Suprapubic skin (tissue), 4 donors: Measurements from ENCODE around the gene ANKRD12. TPM values are rescaled to one million over a fixed set of nuclear protein-coding genes. Genes with fewer than 3 reads are reported as not detected.

Experiments
- DNase-seq, 2 donors: peaks; one replicate each; pipeline ENCODE4 v3.0.0-alpha.2; 2019; ENCODE audit warnings: low spot score in 2 of 2
- H3K27ac ChIP-seq: fragments of 200-600 bp; sonication (generic); one replicate; pipeline ENCODE4 v1.5.1; 2019
- H3K27me3 ChIP-seq: fragments of 200-600 bp; sonication (generic); one replicate; pipeline ENCODE4 v1.5.1; 2019
- H3K36me3 ChIP-seq: fragments of 200-600 bp; sonication (generic); one replicate; pipeline ENCODE4 v1.5.1; 2019
- H3K4me1 ChIP-seq: fragments of 200-600 bp; sonication (generic); one replicate; pipeline ENCODE4 v1.5.1; 2019
- H3K4me3 ChIP-seq: fragments of 200-600 bp; sonication (generic); one replicate; pipeline ENCODE4 v1.5.1; 2019; ENCODE audit warnings: mild to moderate bottlenecking
- H3K9me3 ChIP-seq: fragments of 200-600 bp; sonication (generic); one replicate; pipeline ENCODE4 v1.5.1; 2019
- CTCF ChIP-seq, 2 donors: fragments of 200-600 bp in 1 of 2; fragments of 450-650 bp in 1 of 2; sonication (generic) in 1 of 2; IDR thresholded peaks; one replicate each; pipeline ENCODE4 v1.5.1; 2016 to 2019; ENCODE audit warnings: antibody characterized with exemption in 2 of 2, mild to moderate bottlenecking in 1 of 2, moderate library complexity in 1 of 2
- EP300 ChIP-seq: sonication (generic); formaldehyde crosslinking; IDR thresholded peaks from one replicate; pipeline ENCODE4 v1.6.1; 2017; ENCODE audit warnings: antibody characterized with exemption
- POLR2A ChIP-seq, 2 donors: fragments of 450-650 bp; IDR thresholded peaks; one replicate each; pipeline ENCODE4 v1.6.1; 2017; ENCODE audit warnings: antibody characterized with exemption in 2 of 2, mild to moderate bottlenecking in 2 of 2, moderate library complexity in 2 of 2
- POLR2AphosphoS5 ChIP-seq, 3 donors: sonication (generic); formaldehyde crosslinking; IDR thresholded peaks; one replicate each; pipeline ENCODE4 v1.6.1; 2017; ENCODE audit warnings: antibody characterized with exemption in 3 of 3
- WGBS: methylation state at CpG from one replicate; pipeline ENCODE4 v1.1.5; 2018; 5-methylcytosine and 5-hydroxymethylcytosine counted together
- total RNA-seq, 4 donors: library from RNA; depleted of rRNA; stranded (reverse); fragments of >200 nt; gene quantifications; one replicate each; pipeline ENCODE4 v1.1.0, GENCODE V29; 2016

Gene ANKRD12
- total RNA-seq, 4 donors from 2014 or later = 41.0 to 107 (median 60.8) TPM

GRCh38 chr18:9135912-9136314, 668 bp upstream of the ANKRD12 start:
- peak overlapping the region; percentile 94 for H3K4me3 ChIP-seq
- DNase-seq = no peak
- peaks cover 16% of the 10 kb centered on the region for H3K36me3 ChIP-seq
- H3K9me3 ChIP-seq = no peaks in the 10 kb centered on the region
- no peaks in the 10 kb centered on the region for H3K27me3 ChIP-seq
- H3K27ac ChIP-seq = peak overlapping the region; percentile 98
- H3K4me1 ChIP-seq = peaks cover 66% of the 10 kb centered on the region
- whole genome bisulfite sequencing = 2% methylated on average over 12 of the region's 33 CpGs
- TF ChIP-seq POLR2A (IDR thresholded peaks at IDR 0.05) = no peak
- peak in 1 of 3 donors; percentile 23 for TF ChIP-seq POLR2AphosphoS5 (IDR thresholded peaks at IDR 0.05)

DNA sequence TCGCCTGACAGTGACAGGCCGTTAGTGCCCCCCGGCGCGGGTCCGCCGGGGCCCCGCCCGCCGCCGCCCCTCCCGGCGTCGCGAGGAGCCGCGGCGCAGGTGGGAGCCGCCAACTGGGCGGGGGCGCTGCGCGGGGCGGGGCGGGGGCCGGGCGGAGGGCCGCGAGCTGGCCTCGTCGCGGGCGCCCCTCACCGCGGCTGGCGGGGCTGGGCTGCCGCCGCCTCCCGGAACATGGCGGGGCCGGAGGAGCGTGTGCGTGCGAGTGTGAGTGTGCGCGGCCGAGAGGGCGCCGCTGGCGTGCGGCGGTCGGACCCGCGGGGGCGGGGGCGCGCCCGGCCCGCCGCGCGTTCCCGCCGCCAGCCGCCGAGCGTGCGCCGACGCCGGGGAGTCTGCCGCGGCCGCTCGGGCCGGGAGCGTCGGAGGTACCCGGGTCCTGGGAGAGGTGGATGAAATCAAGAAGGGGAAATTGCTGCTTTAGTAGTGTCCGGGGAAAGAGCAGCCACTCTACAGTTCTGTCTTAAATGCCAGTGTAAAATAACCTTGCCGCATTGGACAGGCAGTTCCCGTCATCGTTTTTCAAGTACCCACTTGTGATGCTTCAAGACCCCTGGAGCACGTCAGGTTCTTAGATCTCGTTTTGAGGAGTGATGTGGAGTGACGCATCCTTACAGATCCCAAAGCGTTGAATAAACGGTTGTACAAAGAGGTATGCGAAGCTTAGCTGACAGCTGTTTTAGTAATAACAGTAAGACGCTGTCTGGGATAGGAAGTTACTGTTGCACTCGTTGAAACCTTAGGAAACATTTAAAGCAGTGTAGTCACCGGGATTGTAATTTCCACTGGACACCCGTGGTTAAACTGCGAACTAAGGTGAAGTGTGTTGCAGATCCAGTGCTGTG, 836 bp downstream of the ANKRD12 start:
- Histone ChIP-seq H3K9me3 (no peaks in the 10 kb centered on the region), H3K36me3 (peaks cover 5% of the 10 kb centered on the region), H3K4me1 (peaks cover 81% of the 10 kb centered on the region), H3K4me3 (peak overlapping the region; percentile 94), H3K27ac (peak overlapping the region; percentile 98), H3K27me3 (no peaks in the 10 kb centered on the region)
- TF ChIP-seq POLR2AphosphoS5 (IDR thresholded peaks at IDR 0.05) = peak in 2 of 3 donors; percentile 16 to 46
- TF ChIP-seq CTCF (IDR thresholded peaks at IDR 0.05) = no peak
- TF ChIP-seq EP300 = no peak
- TF ChIP-seq POLR2A (IDR thresholded peaks at IDR 0.05) = peak in 1 of 2 donors; percentile 12
- DNase-seq = no peak
- WGBS = 0% methylated on average over 22 of the region's 95 CpGs

DNA sequence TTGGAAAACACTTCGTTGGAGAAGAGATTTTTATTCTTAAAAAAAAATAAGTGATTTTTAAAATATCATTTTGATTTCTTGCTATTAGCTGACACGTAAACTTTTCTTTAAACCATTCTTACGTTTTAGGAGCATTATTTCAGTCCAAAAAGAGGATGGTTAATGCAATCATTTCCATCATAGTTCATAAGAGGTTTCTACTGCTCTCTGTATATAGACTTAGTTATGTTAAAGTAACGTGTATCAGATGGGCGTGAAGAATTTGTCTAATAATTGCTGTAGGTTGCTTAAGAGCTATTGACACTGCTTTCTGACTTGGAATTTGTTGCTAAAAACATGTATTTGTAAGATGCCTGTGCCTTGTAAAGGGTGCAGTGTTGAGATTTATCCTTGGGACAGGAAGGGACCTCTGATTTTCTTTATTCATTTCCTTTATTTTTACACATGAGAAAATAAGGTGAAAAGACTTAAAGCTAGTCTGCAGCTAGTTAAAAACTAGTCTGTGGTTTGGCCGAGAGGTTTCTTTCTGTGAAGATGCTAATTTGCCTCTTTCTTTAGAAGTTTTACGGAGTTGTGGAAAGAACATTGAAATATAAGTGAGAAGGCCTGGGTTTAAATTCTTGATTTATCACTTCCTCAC, 2.9 kb downstream of the ANKRD12 start:
- Histone ChIP-seq H3K27ac (peak overlapping the region; percentile 98), H3K27me3 (no peaks in the 10 kb centered on the region), H3K4me1 (peaks cover 73% of the 10 kb centered on the region), H3K9me3 (no peaks in the 10 kb centered on the region), H3K36me3 (no peaks in the 10 kb centered on the region), H3K4me3 (peak overlapping the region; percentile 94)
- no peak for DNase-seq
- TF ChIP-seq EP300 (no peak), POLR2AphosphoS5 (IDR thresholded peaks at IDR 0.05) (no peak), POLR2A (IDR thresholded peaks at IDR 0.05) (no peak), CTCF (IDR thresholded peaks at IDR 0.05) (no peak)
- 23% methylated on average over 7 of the region's 7 CpGs for WGBS

GRCh38 chr18:9140381-9140780, 3.8 kb downstream of the ANKRD12 start:
- no peak for DNase-seq
- no peaks in the 10 kb centered on the region for H3K27me3 ChIP-seq
- WGBS = 37% methylated on average over 2 of the region's 2 CpGs
- H3K4me3 ChIP-seq = peak overlapping the region; percentile 94
- no peak overlapping the region for H3K27ac ChIP-seq
- no peak for TF ChIP-seq EP300
- no peak for TF ChIP-seq CTCF (IDR thresholded peaks at IDR 0.05)
- TF ChIP-seq POLR2AphosphoS5 (IDR thresholded peaks at IDR 0.05) = no peak
- no peak for TF ChIP-seq POLR2A (IDR thresholded peaks at IDR 0.05)
- peaks cover 73% of the 10 kb centered on the region for H3K4me1 ChIP-seq
- H3K36me3 ChIP-seq = no peaks in the 10 kb centered on the region
- no peaks in the 10 kb centered on the region for H3K9me3 ChIP-seq

DNA sequence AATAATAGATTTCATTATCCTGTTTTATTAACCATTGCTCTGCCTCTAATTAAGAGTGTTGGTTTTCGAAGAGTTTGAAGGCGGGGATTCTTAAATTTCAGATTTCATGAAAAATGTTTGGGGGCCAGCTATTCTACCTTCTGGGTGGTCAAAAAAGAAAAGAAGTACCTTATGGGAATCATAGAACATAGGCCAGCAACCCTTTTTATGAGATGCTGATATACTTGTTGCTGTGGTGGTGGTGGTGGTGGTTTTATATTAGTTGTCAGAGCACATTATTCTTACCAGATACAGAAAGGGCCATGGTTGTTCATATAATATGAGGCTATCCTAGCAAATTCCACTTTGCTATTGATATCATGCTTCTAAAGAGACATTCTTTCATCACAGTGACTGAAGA, 4.4 kb downstream of the ANKRD12 start:
- H3K4me3 ChIP-seq = no peak overlapping the region
- H3K27me3 ChIP-seq = no peaks in the 10 kb centered on the region
- TF ChIP-seq POLR2AphosphoS5 (IDR thresholded peaks at IDR 0.05) = no peak
- TF ChIP-seq POLR2A (IDR thresholded peaks at IDR 0.05) = no peak
- no peak for TF ChIP-seq CTCF (IDR thresholded peaks at IDR 0.05)
- no peak for TF ChIP-seq EP300
- H3K9me3 ChIP-seq = no peaks in the 10 kb centered on the region
- no peak overlapping the region for H3K27ac ChIP-seq
- peaks cover 72% of the 10 kb centered on the region for H3K4me1 ChIP-seq
- no peak for DNase-seq
- H3K36me3 ChIP-seq = no peaks in the 10 kb centered on the region
- 94% methylated on average over 2 of the region's 2 CpGs for WGBS
